NCI-H2196 (cell line): ENCODE results near the gene MYH4.

Source experiments
- DNase-seq: peaks from one replicate; lab custom pipeline; 2025; ENCODE audit not compliant: unreplicated experiment; lab: John Stamatoyannopoulos, UW

MYH4 gene

DNA sequence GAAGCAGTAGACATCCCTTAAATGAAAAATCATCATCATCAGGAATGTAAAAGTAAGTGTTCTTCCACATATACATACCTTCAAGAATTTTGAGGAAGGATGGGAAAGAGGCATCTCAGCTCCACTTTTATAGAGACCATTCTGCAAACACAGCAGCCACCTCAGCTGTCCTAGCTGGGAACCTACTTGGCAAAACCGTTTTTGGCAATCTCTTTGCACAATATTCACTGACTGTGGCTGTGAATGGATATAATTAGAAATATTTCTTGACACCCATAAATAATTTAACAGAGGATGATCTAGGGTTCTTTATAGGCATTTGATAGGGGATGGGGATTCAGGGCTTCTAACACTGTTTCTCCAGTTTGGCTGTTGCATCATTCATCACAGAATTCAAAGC, at the start of gene MYH4:
TSS of gene MYH4 (minus strand) at position 101 of the 400 bp plus-strand sequence. CDS start 2,814 bp downstream, outside the sequence.
- no peak for DNase-seq

DNA sequence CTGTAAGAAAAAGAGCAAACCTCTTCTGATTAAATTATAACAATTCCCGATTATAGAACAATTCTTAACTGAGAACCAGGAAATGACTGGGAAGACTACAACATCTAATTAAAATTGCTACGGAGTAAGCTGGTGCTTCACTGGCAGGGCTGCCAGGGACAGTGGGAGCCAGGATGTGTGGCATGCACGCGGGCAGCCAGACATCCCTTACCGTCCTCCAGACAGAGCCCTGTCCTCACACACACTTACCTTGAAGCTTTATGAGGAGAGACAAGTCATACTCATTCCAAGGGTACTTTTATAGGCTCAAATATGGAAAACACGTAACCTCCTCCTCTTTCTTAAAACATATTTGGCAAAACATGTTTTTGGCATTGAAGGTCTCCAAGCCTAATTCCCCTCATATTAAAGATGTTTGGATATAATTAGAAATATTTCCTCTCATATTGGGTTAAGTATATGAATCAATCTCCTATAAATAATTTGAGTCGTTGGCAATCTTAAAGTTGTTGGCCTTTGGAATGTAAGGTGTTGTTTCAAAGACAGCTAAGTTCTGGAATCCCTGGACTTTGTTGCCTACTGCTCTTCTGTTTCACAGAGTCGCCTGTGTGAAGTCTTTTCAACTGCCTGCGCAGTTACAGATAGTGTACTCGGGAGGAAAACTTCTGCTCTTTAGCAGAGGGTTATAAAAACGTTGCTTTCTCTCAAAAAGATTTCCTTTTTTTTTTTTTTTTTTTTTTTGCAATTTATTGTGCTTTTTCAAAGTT, 49.1 kb upstream of the MYH4 start, which contains the start of gene MYH1:
TSS of gene MYH1 (minus strand) at position 272 of the 767 bp plus-strand sequence. CDS start 1,900 bp downstream, outside the sequence.
- DNase-seq: no peak

DNA sequence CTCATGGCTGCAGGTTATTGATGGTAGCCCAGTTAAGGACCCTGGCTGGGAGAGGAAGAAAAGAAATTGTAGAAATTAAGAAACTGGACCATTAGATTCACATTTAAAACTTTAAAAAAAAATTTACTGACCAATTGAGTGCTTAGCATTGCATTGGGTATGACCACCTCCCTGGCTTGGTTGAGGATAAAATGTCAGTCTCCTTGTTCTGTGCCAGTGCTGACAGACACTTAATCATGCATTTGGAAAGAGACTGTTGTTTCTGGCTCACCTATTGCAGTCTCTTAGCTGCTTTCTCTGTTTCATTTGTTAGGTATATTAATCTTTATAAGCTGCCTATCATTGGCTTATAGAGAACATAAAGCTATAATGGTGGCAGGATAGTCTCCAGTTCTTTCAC, 47.3 kb upstream of the MYH4 start:
- no peak for DNase-seq

DNA sequence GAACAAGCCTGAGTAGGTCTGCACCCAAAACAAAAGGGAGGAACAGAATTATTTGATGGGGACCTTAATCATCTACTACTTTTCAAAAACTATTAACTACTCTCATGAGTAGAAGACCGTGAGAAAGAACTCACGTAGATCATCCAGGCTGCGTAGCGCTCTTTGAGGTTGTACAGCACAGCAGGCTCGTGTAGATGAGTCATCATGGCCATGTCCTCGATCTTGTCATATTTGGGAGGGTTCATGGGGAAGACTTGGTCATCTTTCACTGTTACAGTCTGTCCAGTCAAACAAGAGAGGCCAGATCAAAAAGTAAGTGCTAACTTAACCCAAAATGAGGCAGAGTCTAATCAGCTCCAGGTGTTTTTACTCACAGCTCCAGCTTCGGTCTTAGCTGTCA, 46.7 kb upstream of the MYH4 start:
- no peak for DNase-seq

DNA sequence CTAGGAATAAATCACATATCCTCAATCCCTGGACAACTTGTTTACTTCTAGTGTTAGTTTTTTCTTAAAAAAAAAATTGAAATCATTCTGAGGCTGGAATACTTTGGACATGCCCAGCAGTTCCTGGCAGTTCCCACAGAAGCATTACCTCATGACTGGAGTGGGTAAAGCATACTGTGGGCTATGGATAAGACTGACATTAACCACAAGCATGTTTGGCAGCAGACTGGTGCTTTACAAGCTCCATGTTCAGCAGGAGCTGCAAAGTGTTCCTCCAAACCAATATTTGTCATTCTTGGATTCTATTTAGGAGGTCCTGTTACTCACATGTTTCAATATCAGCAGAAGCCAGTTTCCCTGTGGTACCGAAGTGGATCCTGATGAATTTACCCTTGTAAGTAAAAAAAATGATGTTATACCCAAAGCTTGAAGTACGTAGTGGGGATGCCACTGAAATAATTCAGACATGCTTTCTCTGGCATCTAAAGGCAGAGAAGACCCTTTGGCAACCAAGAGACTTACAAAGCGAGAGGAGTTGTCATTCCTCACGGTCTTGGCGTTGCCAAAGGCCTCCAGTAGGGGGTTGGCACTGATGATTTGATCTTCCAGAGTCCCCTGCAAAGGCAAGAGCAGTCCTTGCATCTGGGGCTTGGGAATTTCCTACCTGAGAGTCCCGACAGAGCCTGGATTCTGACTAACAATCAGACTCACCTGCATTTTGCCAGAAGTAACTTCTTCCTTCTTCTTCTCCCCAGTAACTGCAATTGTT, 44.1 kb upstream of the MYH4 start:
- no peak for DNase-seq

DNA sequence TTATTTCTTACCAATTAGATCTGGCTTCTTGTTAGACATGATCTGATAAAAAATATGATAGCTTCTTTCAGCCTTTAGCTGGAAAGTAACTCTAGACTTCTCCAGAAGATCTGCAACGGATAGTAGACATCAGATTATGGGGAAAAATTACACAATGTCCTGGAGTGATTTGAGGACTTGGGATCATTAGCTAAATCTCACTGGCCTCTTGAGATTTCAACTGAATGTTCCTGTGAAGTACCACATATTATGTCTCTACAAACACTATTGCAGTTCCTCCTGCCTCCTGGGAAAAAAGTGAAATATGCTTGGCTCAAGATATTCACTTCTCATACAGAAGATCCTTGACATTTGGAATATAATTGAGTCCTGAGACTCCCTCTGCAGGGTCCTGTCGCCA, 43.5 kb upstream of the MYH4 start:
- DNase-seq: no peak

DNA sequence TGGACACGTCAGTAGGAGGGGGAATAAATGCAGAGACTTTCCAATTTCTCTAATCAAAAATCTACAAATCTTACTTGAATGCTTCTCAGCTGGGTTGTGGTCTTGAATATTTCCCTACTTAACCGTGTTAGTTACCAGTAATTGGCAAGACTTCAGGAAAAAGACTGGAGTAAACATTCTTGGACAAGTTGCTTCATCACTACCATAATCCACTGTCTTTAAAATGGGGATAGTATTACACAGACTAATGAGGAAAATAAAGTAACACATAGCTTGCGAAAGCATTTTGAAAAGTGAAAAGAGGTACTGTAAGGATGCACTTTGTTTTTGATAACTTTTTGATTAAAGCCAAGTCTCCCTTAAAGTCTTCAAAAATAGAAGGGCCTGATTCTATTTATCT, 30.6 kb upstream of the MYH4 start:
- DNase-seq: no peak

DNA sequence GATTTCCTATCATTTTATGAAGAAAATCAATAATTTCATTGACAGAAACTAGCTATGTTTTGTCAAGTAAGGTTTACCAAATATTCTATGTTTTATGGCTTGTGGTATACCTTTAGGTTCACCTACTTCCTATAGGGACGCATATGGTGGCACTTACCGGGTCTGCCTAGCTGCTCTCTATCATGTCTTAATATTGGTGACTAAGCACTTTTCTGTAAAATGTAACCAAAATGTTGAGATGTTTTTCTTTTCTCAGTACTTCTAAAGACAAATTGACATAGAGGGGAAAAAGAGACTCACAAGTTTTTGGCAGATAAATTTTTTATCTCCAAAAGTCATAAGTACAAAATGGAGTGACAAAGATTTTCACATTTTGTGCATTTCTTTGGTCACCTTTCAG, 22.6 kb upstream of the MYH4 start:
- DNase-seq: no peak

DNA sequence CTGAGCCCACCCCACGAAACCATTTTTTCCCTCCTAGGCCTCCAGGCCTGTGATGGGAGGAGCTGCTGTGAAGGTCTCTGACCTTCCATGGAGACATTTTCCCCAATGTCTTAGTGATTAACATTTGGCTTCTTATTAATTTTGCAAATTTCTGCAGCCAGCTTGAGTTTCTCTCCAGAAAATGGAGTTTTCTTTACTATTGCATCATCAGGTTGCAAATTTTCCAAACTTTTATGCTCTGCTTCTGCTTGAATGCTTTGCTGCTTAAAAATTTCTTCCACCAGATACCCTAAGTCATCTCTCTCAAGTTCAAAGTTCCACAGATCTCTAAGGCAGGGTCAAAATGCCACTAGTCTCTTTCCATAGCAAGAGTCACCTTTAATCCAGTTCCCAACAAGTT, 12.9 kb upstream of the MYH4 start:
- no peak for DNase-seq

DNA sequence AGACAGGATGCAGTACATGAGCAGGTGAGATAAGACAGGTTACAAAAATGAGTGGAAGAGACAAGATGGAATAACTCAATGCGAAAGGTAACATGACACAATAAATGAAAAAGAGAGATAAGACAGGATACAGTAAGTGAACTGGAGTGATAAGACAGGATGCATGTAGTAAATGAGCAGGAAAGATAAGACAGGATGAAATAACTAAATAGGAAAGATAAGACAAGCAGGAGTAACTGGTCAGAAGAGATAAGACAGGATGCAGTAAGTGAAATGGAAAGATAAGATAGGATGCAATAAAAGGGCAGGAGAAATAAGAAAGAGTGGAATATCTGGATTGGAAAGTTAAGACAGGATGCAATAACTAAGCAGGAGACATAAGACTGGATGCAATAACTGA, 8.3 kb upstream of the MYH4 start:
- DNase-seq: no peak

DNA sequence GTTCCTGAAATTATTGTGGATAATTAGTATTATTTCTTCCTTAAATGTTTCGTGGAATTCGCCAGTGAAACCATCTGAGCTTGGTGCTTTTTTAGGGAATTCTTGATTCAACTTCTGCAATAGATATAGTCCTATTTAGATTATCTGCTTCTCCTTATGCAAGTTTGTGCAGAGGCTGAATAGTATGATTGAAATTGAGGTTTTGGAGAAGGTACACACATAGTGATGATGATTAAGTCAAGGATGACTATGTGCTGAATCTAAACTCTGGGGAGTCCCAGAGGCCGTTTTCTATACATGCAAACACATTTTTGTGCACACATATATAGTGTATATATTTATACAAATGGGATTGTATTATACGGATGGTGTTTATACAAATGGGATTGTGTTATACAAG, 5.2 kb upstream of the MYH4 start:
- DNase-seq: no peak

DNA sequence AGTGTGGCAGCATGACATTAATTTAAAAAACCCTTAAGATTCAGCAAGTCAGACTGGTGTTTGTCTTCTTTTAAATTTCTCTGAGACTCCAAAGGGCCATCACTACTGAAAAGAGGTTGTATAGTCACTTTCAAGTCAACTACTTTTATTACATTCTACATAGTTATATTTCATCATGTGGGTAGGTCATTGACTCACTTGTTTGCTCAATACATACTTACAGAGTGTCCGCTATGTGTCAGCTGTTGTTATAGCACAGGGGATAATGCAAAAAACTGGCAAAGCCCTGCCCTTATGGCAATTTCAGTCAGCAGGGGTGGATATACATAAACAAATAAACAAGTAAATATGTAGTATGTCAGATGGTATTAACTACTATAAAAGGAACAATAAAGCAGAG, 2.5 kb upstream of the MYH4 start:
- no peak for DNase-seq

DNA sequence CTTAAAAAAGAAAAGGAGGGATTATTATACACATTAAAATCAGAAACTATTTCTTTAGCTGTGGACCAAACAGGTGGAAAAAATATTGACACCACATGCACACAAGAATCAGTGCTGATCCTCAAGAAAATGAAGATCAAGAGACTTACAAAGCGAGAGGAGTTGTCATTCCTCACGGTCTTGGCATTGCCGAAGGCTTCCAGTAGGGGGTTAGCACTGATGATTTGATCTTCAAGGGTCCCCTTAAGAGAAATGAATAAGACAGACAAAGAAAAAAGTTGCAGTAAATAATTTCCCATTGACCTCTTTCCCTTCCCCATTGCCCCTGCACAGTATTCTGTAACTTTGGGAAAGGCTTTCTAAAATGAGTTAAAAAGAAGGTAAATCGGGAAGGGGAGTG, 6.0 kb downstream of the MYH4 start:
- no peak for DNase-seq

DNA sequence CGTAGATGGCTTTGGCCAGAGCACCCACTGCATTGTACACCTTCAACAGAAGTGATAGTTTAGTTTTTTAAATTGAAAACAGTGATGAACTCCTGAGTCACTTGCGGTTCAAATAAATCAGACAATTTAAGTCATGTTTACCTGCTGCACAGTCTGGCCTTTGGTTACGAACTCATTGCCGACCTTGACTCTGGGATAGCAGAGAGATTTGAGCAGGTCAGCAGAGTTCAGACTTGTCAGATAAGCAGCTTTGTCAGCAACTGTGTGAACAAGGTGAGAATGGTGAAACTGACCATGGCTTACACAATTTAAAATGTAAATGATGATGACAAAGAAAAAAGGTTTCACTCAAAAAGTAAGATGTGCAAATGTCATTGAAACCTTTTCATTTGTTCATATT, 9.3 kb downstream of the MYH4 start:
- no peak for DNase-seq

DNA sequence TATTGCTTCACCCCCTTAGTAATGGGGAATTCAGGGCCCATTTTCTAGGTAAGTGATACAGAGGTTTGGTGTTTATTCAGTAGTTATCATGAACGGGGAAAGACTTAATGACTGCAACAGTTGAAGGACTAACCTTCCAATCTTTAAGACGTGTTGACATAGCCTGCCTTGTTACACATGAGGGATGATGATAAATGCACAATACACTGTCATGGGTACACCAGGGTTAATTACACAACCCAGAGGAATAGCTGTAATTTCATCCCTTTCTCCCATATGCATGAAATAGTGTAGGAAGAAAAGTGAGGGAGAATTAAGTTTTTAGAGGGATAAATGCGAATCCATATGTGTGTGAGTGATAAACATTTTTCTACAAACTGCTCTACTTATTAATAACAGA, 10.7 kb downstream of the MYH4 start:
- no peak for DNase-seq

DNA sequence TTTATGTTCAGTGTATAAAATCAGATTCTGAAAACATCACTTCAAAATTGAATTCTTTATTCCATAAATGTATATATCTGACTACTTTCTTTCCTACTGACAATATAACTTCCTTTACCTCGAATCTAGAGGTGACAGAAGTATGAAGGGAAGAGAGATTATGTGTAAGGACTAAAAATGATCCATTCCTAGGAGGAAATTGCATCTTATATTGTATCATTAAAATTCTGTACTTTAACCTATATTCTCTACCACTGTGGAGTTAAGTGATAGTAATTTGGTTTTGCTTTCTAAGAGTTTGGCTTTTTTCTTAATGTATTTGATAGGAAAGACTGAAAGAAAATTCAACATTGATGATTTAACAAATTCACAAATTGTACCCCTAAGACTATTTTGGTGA, 11.4 kb downstream of the MYH4 start:
- no peak for DNase-seq

DNA sequence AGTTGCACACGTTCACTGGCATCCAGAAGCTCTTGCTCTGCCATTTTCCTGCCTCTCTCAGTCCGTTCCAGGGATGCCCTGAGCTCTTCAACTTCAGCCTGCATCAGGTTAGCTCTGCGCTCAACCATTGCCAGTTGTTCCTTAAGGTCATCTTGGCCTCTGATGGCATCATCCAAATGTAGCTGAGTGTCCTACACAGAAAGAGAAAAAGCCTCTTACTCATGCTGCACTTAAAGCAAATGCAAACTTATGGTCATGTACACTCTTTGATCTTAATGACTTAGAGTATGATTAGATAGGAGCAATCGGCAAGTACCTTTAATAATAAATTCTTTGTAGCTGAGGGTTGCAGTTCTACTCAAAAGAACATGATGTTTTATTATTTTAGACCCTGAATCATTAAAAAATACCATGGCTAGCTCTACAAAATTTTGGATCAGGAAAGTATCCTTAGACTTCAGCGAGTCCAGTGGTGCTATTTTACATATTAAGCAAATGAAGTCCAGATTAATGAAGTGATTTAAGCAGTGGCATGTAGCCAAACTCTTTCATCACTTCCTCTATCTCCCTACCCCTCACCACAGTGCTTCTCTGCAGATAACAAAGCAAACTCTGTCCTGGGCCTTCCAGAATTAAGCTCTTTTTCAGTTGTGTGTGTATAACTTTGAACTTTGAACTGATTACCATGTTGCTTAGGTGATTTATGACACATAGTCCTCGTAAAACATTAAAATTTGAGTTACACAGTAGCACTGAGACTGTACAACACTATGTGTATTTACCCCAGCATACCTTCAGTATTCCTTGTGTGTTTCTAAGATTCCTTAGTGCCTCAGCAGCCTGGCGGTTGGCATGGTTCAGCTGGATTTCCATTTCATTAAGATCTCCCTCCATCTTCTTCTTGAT, 22.1 kb downstream of the MYH4 start:
- DNase-seq: no peak

DNA sequence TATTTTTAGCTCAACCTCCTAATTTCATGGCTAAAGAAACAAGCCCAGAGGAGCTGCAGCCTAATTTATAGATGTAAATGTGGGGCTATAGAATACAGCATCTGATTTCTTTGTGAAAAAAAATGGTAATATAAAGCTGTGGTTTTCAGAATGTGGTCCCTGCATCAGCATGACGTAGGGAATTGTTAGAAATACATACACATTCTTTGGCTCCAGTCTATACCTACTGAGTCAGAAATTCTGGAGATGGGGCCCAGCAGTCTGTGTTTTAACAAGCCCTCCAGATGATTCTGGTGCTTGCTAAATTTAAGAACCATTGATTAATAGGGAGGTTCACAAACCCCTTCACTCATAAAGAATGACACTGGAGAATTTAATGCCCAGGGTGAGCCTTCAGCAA, 29.5 kb downstream of the MYH4 start:
- no peak for DNase-seq

DNA sequence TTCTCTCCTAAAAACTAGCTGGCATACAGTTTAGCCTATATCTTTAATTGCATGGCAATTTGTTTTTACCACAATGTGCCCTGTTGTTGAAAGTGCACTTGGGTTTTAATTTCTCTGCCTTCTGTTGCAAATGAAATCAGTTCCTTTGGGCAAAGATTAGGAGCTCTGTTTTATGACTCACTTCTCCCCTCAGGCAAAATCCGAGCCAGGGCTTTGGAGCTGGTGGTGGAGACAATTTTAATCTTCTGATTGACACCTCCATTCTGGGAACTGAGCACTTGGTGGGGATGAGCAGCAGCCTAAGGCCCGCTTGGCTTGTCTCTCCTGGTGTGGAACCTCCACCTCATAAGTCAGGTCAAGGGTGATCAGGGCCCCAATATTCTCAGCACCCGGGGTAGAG, 34.3 kb downstream of the MYH4 start:
- DNase-seq: no peak

DNA sequence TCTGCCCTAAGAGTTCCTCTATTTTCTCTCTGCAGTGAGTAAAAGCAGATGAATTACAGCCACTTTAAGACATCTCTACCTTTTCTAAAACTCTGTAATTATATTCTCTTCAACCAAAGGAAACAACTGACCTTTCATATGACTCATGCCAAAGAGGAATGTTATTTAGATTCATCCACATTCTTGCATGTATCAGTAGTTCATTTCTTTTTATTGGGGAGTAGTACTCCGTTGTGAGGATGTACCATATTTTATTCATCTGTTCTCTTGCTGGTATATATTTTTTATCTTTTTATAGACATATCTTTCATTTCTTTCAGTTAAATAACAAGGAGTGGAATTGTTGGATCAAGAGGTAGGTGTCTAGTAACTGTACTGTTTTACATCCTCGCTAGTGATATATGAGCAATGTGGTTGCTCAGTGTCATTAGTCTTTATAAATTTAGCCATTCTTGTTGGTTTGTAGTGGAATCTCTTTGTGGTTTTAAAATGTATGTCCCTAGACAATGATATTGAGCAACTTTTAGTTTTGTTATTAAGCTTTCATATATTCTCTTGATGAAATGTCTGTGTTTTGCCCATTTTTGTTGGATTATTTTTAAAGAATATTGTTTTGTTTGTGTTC, 39.8 kb downstream of the MYH4 start:
- DNase-seq: no peak

DNA sequence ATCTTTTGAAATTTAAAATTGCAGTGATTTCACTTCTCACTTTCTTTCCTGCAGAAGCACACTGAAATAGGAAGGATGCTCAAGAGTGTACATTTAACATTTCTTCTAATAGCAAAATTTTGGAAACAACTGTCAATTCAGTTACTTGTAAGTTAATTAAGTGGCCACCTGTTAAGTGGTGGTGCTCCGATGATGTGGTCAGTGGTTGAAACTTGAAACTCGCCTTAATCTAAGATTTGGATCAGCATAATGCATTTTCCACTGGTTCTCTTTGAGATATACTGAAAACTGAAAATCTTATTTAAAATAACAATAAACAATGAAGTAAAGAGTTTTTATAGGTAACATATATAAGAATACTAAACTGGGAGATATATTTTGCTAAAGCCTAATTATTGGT, 40.6 kb downstream of the MYH4 start:
- no peak for DNase-seq
